WTC11 (cell line): Measurements from ENCODE around the gene UEVLD. TPM values are rescaled to one million over a fixed set of nuclear protein-coding genes. Genes with fewer than 3 reads are reported as not detected.

ENCODE experiments used
- ATAC-seq: fragments of 200-7000 bp; cut with Tn5 transposase; 2 replicates; pipeline ENCODE4 v1.10.0; 2021; ENCODE audit warnings: mild to moderate bottlenecking, moderate library complexity
- CTCF ChIA-PET: fragments of 300-600 bp; sonication (Branson Sonifier 250); formaldehyde crosslinking; loops from one replicate; lab custom pipeline; 2021; ENCODE audit warnings: antibody characterized with exemption; lab: Charles Lee
- POLR2A ChIA-PET: fragments of 350-600 bp; sonication (Branson Sonifier 250); formaldehyde crosslinking; loops from one replicate; lab custom pipeline; 2021; ENCODE audit warnings: antibody characterized with exemption; lab: Charles Lee
- DNase-seq: peaks from one replicate; pipeline ENCODE4 v3.0.0; 2021; ENCODE audit warnings: low spot score
- H3K27ac Mint-ChIP-seq: 2 replicates; pipeline ENCODE4 v1.8.0; 2021; ENCODE audit warnings: mixed read lengths
- H3K27me3 Mint-ChIP-seq: 2 replicates; pipeline ENCODE4 v1.8.0; 2021; ENCODE audit warnings: low read depth, mild to moderate bottlenecking, moderate library complexity, mixed read lengths
- H3K36me3 Mint-ChIP-seq: 2 replicates; pipeline ENCODE4 v1.8.0; 2021; ENCODE audit warnings: mixed read lengths
- H3K4me1 Mint-ChIP-seq: 2 replicates; pipeline ENCODE4 v1.8.0; 2022; ENCODE audit warnings: mixed read lengths
- H3K4me3 Mint-ChIP-seq: 2 replicates; pipeline ENCODE4 v1.8.0; 2021; ENCODE audit warnings: mild to moderate bottlenecking, moderate library complexity, mixed read lengths
- H3K9me3 Mint-ChIP-seq: 2 replicates; pipeline ENCODE4 v1.8.0; 2021; ENCODE audit warnings: mixed read lengths
- ARID4B ChIP-seq: sonication (generic); formaldehyde crosslinking; IDR thresholded peaks from 2 replicates; pipeline ENCODE4 v1.8.0; 2023; ENCODE audit warnings: missing genetic modification reagents, mild to moderate bottlenecking, borderline replicate concordance
- FOXP1 ChIP-seq: sonication (generic); formaldehyde crosslinking; IDR thresholded peaks from 2 replicates; pipeline ENCODE4 v1.8.0; 2022; ENCODE audit warnings: missing genetic modification reagents, mild to moderate bottlenecking, moderate library complexity, borderline replicate concordance
- HMGXB4 ChIP-seq: sonication (generic); formaldehyde crosslinking; IDR thresholded peaks from 2 replicates; pipeline ENCODE4 v1.8.1; 2023; ENCODE audit warnings: mild to moderate bottlenecking, moderate library complexity, missing genetic modification reagents
- IRF1 ChIP-seq: sonication (generic); formaldehyde crosslinking; IDR thresholded peaks from 2 replicates; pipeline ENCODE4 v1.8.0; 2023; ENCODE audit warnings: missing genetic modification reagents
- JUN ChIP-seq: sonication (generic); formaldehyde crosslinking; IDR thresholded peaks from 2 replicates; pipeline ENCODE4 v1.8.0; 2023; ENCODE audit warnings: mild to moderate bottlenecking, missing genetic modification reagents
- MLX ChIP-seq: sonication (generic); formaldehyde crosslinking; IDR thresholded peaks from 2 replicates; pipeline ENCODE4 v1.8.1; 2023; ENCODE audit warnings: mild to moderate bottlenecking, missing genetic modification reagents, moderate library complexity
- NFATC4 ChIP-seq: fragments of 250-450 bp; sonication (Bioruptor Pico); IDR thresholded peaks from 2 replicates; pipeline ENCODE4 v1.9.0; 2021; ENCODE audit warnings: mild to moderate bottlenecking
- NR2C2 ChIP-seq: sonication (generic); formaldehyde crosslinking; IDR thresholded peaks from 2 replicates; pipeline ENCODE4 v1.8.0; 2022; ENCODE audit warnings: mild to moderate bottlenecking, missing genetic modification reagents
- PRDM15 ChIP-seq: sonication (generic); formaldehyde crosslinking; IDR thresholded peaks from 2 replicates; pipeline ENCODE4 v1.8.0; 2022; ENCODE audit warnings: missing genetic modification reagents
- PRRX2 ChIP-seq: fragments of 250-450 bp; sonication (Bioruptor Pico); IDR thresholded peaks from 2 replicates; pipeline ENCODE4 v1.8.0; 2021; ENCODE audit warnings: mild to moderate bottlenecking
- SP1 ChIP-seq: sonication (generic); formaldehyde crosslinking; conservative IDR thresholded peaks from 2 replicates; pipeline ENCODE4 v1.8.1; 2022; ENCODE audit warnings: missing genetic modification reagents
- TP53 ChIP-seq: sonication (generic); formaldehyde crosslinking; IDR thresholded peaks from 2 replicates; pipeline ENCODE4 v1.8.1; 2023; ENCODE audit warnings: mild to moderate bottlenecking, missing genetic modification reagents
- USF1 ChIP-seq: sonication (generic); formaldehyde crosslinking; IDR thresholded peaks from 2 replicates; pipeline ENCODE4 v1.8.0; 2022; ENCODE audit warnings: mild to moderate bottlenecking, missing genetic modification reagents
- ZNF281 ChIP-seq: sonication (generic); formaldehyde crosslinking; IDR thresholded peaks from 2 replicates; pipeline ENCODE4 v1.8.0; 2023; ENCODE audit warnings: mild to moderate bottlenecking, missing genetic modification reagents
- ZNF396 ChIP-seq: fragments of 250-450 bp; sonication (Bioruptor Pico); IDR thresholded peaks from 2 replicates; pipeline ENCODE4 v1.8.0; 2021; ENCODE audit warnings: mild to moderate bottlenecking, moderate library complexity, borderline replicate concordance
- total RNA-seq: library from RNA; stranded (reverse); gene quantifications from 3 replicates; pipeline ENCODE4 v1.2.3, GENCODE V29; 2021

The UEVLD gene
- total RNA-seq, 1 experiment from 2014 or later = 7.5 TPM

- H3K9me3 Mint-ChIP-seq = no peaks in the 10 kb centered on the region
- peaks cover 6% of the 10 kb centered on the region for H3K4me1 Mint-ChIP-seq
- peak overlapping the region; percentile 100 for H3K4me3 Mint-ChIP-seq
- no peaks in the 10 kb centered on the region; the same call in 1 of the 2 replicates for H3K36me3 Mint-ChIP-seq
- ATAC-seq (no peak), DNase-seq (no peak)
- CTCF ChIA-PET = interaction anchor here (0.9 to 1.7 kb wide), 3 partner anchors 124 to 324 kb away, joined by 3 to 7 read pairs (median 4); no protein-coding TSS in a partner anchor
- peak overlapping the region; percentile 100 for H3K27ac Mint-ChIP-seq
- TF ChIP-seq ZNF281 (no peak), USF1 (no peak), MLX (no peak), ZNF396 (CRISPR knock-in tag) (no peak), NFATC4 (CRISPR knock-in tag) (no peak), NR2C2 (CRISPR knock-in tag) (no peak), SP1 (no peak), HMGXB4 (no peak), PRRX2 (CRISPR knock-in tag) (no peak), PRDM15 (CRISPR knock-in tag) (no peak), FOXP1 (CRISPR knock-in tag) (no peak), TP53 (CRISPR knock-in tag) (no peak), JUN (CRISPR knock-in tag) (no peak), IRF1 (CRISPR knock-in tag) (no peak), ARID4B (CRISPR knock-in tag) (no peak)
- H3K27me3 Mint-ChIP-seq = no peaks in the 10 kb centered on the region; the same call in 1 of the 2 replicates
- POLR2A ChIA-PET = interaction anchor here (1.1 to 1.5 kb wide), 2 partner anchors 106 to 107 kb away, joined by 4 to 6 read pairs; partner anchors contain the start of gene SPTY2D1
Measured at GRCh38 chr11:18527512-18527911, 61.0 kb downstream of the UEVLD start.
